Heart left ventricle (tissue), 13 donors: Measurements from ENCODE around the gene ARHGEF17.

Experiments
- CTCF ChIP-seq, 12 donors: fragments of 200-600 bp; sonication (generic) in 4 of 12; IDR thresholded peaks; one replicate each; pipeline versions ENCODE4 v1.5.0 to v1.8.0; 2018 to 2022; ENCODE audit warnings: antibody characterized with exemption in 12 of 12, mild to moderate bottlenecking in 5 of 12
- POLR2A ChIP-seq, 2 donors: fragments of 450-650 bp; IDR thresholded peaks; one replicate each; pipeline ENCODE4 v1.6.1; 2017; ENCODE audit warnings: antibody characterized with exemption in 2 of 2, mild to moderate bottlenecking in 2 of 2, moderate library complexity in 2 of 2
- donor health status: ischemic (EF 13 %, LVEDD 7.1; RV severe dilation, severe dysfunction).
- donor health status: DM: no; HTN: yes; CAD: no.
- donor health status: DM: no; HTN: no; CAD: no.
- donor health status: ischemic (EF 25% LVEDD 6.9; RV normal size, moderate dysfunction).
- donor health status: ischemic (EF 25% LVEDD 5.7; RV mildly dilated, moderate dysfunction).
- donor health status: ischemic (EF 35%, LVEDD 5.7; RV mildly dilated, moderate dysfunction).
- donor health status: nonischemic (EF 11% LVEDD 7.7; RV severe dilation, severe dysfunction).
- donor health status: DM: yes; HTN: yes; CAD: no.
- donor health status: PGD.
- donor health status: ischemic (EF 29% LVEDD 5.4; RV normal size, mild dysfunction).
- donor health status: nonischemic (EF 23%, LVEDD 6.1; RV moderate dilation, normal function).

GRCh38 chr11:73326929-73327811 is 19.1 kb downstream of the ARHGEF17 start:
- TF ChIP-seq CTCF (IDR thresholded peaks at IDR 0.05) (peak in 1 of 12 donors; percentile 16), POLR2A (IDR thresholded peaks at IDR 0.05) (no peak)
